Heart left ventricle (tissue), 16 donors: ENCODE data around the gene PCSK1N. TPM values are rescaled to one million over a fixed set of nuclear protein-coding genes. Genes with fewer than 3 reads are reported as not detected.

Source experiments
- ATAC-seq, 4 donors: fragments of 200-7000 bp; cut with Tn5 transposase; one replicate each; pipeline ENCODE4 v1.9.1; 2020 to 2022; ENCODE audit warnings: moderate library complexity in 4 of 4, mild to moderate bottlenecking in 3 of 4, moderate number of reproducible peaks in 1 of 4
- DNase-seq, 5 donors: peaks; one replicate each; pipeline ENCODE4 v3.0.0-alpha.2; 2020
- H3K27ac ChIP-seq, 12 donors: fragments of 200-600 bp; sonication (generic) in 4 of 12; one replicate each; pipeline versions ENCODE4 v1.5.0 to v1.8.0; 2016 to 2022; ENCODE audit warnings: mild to moderate bottlenecking in 2 of 12
- H3K27me3 ChIP-seq, 9 donors: fragments of 200-600 bp; sonication (generic) in 2 of 9; one replicate each; pipeline versions ENCODE4 v1.5.1 to v1.8.0; 2016 to 2022; ENCODE audit warnings: mild to moderate bottlenecking in 3 of 9
- H3K36me3 ChIP-seq, 9 donors: fragments of 200-600 bp; sonication (generic) in 2 of 9; one replicate each; pipeline versions ENCODE4 v1.5.0 to v1.8.0; 2018 to 2022; ENCODE audit warnings: mild to moderate bottlenecking in 2 of 9
- H3K4me1 ChIP-seq, 12 donors: fragments of 200-600 bp; sonication (generic) in 4 of 12; one replicate each; pipeline versions ENCODE4 v1.5.0 to v1.8.0; 2016 to 2022; ENCODE audit warnings: mild to moderate bottlenecking in 3 of 12
- H3K4me3 ChIP-seq, 12 donors: fragments of 200-600 bp; sonication (generic) in 4 of 12; one replicate each; pipeline versions ENCODE4 v1.5.0 to v1.8.0; 2017 to 2022; ENCODE audit warnings: mild to moderate bottlenecking in 9 of 12, moderate library complexity in 4 of 12
- H3K9me3 ChIP-seq, 12 donors: fragments of 200-600 bp; sonication (generic) in 4 of 12; one replicate each; pipeline versions ENCODE4 v1.5.0 to v1.8.0; 2016 to 2022; ENCODE audit warnings: mild to moderate bottlenecking in 1 of 12
- POLR2A ChIP-seq, 2 donors: fragments of 450-650 bp; IDR thresholded peaks; one replicate each; pipeline ENCODE4 v1.6.1; 2017; ENCODE audit warnings: antibody characterized with exemption in 2 of 2, mild to moderate bottlenecking in 2 of 2, moderate library complexity in 2 of 2
- WGBS, 4 donors: extraction: QIAGEN DNeasy Blood & Tissue Kit in 2 of 4; methylation state at CpG; one replicate each; pipeline versions ENCODE4 v1.1.5 to v1.1.7; 2013 to 2018; 5-methylcytosine and 5-hydroxymethylcytosine counted together
- intact Hi-C, 10 donors: fragments of 100-400 bp; cut with DNase I; formaldehyde crosslinking; loops; one replicate each; pipeline versions ENCODE4 v1.11.1 to v1.14.2; 2022
- polyA plus RNA-seq, 2 donors: library from polyadenylated mRNA; stranded (reverse); fragments of 200-250 nt; gene quantifications; one replicate each; pipeline ENCODE4 v1.2.3, GENCODE V29; 2013
- total RNA-seq, 9 donors: library from RNA; depleted of rRNA in 2 of 9; stranded (reverse); fragments of >200 nt in 2 of 9; fragmentation: NEBNext Ultra II Directional in 3 of 9; extraction: Animal tissue kit (Norgen Biotek cat#: 25700) in 3 of 9; gene quantifications; one replicate each; pipeline versions ENCODE4 v1.1.0 to v1.2.4, GENCODE V29; 2016 to 2023
- TF ChIP-seq, protein P1 (sequence below), 12 donors: fragments of 200-600 bp; sonication (generic) in 4 of 12; IDR thresholded peaks; one replicate each; pipeline versions ENCODE4 v1.5.0 to v1.8.0; 2018 to 2022; ENCODE audit warnings: antibody characterized with exemption in 12 of 12, mild to moderate bottlenecking in 5 of 12
- donor health status: ischemic (EF 13 %, LVEDD 7.1; RV severe dilation, severe dysfunction).
- donor health status: healthy with polysubstance abuse.
- donor health status: DM: no; HTN: yes; CAD: no.
- donor health status: DM: no; HTN: no; CAD: no.
- donor health status: ischemic (EF 25% LVEDD 6.9; RV normal size, moderate dysfunction).
- donor health status: ischemic (EF 25% LVEDD 5.7; RV mildly dilated, moderate dysfunction).
- donor health status: healthy.
- donor health status: DM: yes; HTN: yes; CAD: no.
- donor health status: ischemic (EF 35%, LVEDD 5.7; RV mildly dilated, moderate dysfunction).
- donor health status: nonischemic (EF 11% LVEDD 7.7; RV severe dilation, severe dysfunction).
- donor health status: DM: yes; HTN: yes; CAD: no.
- donor health status: PGD.
- donor health status: ischemic (EF 29% LVEDD 5.4; RV normal size, mild dysfunction).
- donor health status: nonischemic (EF 23%, LVEDD 6.1; RV moderate dilation, normal function).

The PCSK1N gene
- total and polyA plus RNA-seq, 11 donors: 0.67 to 3.9 (median 1.1) TPM; not detected in 8

DNA sequence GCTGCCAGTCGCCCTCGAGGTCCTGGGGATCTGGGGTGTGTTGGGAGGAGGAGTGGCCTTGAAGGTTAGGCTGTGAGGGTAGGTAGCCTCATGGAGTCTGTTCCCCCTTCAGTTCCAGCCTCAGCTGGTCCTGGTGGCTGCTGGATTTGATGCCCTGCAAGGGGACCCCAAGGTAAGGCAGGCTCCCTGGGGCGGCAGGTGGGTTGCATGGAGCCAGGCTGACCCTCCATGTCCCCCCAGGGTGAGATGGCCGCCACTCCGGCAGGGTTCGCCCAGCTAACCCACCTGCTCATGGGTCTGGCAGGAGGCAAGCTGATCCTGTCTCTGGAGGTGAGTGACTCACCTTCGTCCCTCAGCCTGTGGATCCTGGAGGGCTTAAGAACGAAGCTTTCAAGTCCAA lies 20.7 kb downstream of the PCSK1N start:
- ATAC-seq (no peak), DNase-seq (no peak)
- peaks cover 0 to 4% (median 0%) of the 10 kb centered on the region in 9 donors for H3K27me3 ChIP-seq
- peaks cover 0 to 63% (median 36%) of the 10 kb centered on the region in 9 donors for H3K36me3 ChIP-seq
- H3K27ac ChIP-seq: no peak overlapping the region
- intact Hi-C loops: no loop called here
- no peaks in the 10 kb centered on the region for H3K4me1 ChIP-seq
- H3K9me3 ChIP-seq: no peaks in the 10 kb centered on the region
- no peak overlapping the region for H3K4me3 ChIP-seq
- WGBS, 4 donors: 82 to 94% (median 89%) methylated on average over 2 to 8 of the region's 8 CpGs
- no peak for TF ChIP-seq POLR2A (IDR thresholded peaks at IDR 0.05)
- TF ChIP-seq, protein P1, sequence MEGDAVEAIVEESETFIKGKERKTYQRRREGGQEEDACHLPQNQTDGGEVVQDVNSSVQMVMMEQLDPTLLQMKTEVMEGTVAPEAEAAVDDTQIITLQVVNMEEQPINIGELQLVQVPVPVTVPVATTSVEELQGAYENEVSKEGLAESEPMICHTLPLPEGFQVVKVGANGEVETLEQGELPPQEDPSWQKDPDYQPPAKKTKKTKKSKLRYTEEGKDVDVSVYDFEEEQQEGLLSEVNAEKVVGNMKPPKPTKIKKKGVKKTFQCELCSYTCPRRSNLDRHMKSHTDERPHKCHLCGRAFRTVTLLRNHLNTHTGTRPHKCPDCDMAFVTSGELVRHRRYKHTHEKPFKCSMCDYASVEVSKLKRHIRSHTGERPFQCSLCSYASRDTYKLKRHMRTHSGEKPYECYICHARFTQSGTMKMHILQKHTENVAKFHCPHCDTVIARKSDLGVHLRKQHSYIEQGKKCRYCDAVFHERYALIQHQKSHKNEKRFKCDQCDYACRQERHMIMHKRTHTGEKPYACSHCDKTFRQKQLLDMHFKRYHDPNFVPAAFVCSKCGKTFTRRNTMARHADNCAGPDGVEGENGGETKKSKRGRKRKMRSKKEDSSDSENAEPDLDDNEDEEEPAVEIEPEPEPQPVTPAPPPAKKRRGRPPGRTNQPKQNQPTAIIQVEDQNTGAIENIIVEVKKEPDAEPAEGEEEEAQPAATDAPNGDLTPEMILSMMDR (IDR thresholded peaks at IDR 0.05): no peak

DNA sequence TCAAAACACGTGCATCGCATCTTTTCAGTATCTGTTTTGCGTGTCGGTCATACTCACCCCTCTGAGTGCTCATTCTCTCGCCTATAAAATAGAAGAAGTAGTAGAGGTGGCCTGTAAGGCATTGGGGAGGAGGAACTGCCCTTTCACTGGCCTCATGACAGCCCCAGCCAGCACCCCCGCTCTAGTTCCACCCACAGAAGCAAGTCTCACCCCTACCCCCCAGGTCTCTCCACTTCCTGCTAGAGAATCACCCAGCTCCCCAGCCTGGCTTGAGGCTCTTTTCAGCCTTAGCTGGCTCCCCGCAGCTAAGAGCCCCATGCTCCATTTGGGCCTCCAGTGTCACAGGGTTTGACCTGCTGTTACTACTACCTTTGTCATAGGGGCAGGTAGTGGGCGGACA lies 21.8 kb downstream of the PCSK1N start:
- DNase-seq: no peak
- H3K4me3 ChIP-seq: no peak overlapping the region
- no peaks in the 10 kb centered on the region for H3K4me1 ChIP-seq
- intact Hi-C loops: no loop called here
- ATAC-seq: no peak
- H3K27ac ChIP-seq: no peak overlapping the region
- H3K9me3 ChIP-seq: no peaks in the 10 kb centered on the region
- H3K36me3 ChIP-seq: peaks cover 0 to 63% (median 36%) of the 10 kb centered on the region in 9 donors
- no peak for TF ChIP-seq POLR2A (IDR thresholded peaks at IDR 0.05)
- TF ChIP-seq, protein P1 (IDR thresholded peaks at IDR 0.05): no peak
- 88 to 96% (median 94%) methylated on average over 8 of the region's 8 CpGs for WGBS, 4 donors
- H3K27me3 ChIP-seq: peaks cover 0 to 4% (median 0%) of the 10 kb centered on the region in 9 donors

DNA sequence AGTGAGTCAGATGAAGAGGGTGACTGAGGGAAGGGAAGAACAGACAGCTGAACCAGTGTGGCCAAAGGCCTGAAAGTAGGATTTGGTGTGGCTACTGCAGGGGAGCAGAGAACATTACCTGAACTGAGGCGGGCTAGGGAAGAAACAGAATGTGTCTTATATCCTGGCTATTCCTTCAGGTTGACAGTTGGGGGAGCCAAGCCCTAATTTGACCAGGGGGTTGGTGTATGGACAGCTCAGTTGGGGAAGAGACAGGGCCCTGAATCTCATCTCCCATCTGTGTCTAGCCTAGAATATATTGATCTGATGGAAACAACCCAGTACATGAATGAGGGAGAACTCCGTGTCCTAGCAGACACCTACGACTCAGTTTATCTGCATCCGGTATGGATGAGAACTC lies 29.3 kb downstream of the PCSK1N start:
- peaks cover 0 to 7% (median 0%) of the 10 kb centered on the region in 12 donors for H3K4me1 ChIP-seq
- WGBS, 4 donors: 78 to 95% (median 93%) methylated on average over 4 of the region's 4 CpGs
- TF ChIP-seq, protein P1 (IDR thresholded peaks at IDR 0.05): no peak
- no peak for TF ChIP-seq POLR2A (IDR thresholded peaks at IDR 0.05)
- intact Hi-C loops: loop anchor here in 5 of 10 donors (10.0 kb wide), 5 partner anchors 71 to 161 kb away; partner anchors contain the start of genes PQBP1 (in 3 of the 5), TIMM17B (in 3 of the 5), PIM2 (in 1 of the 5) and SLC35A2 (in 1 of the 5)
- no peak for DNase-seq
- no peak overlapping the region for H3K27ac ChIP-seq
- no peak overlapping the region for H3K4me3 ChIP-seq
- peaks cover 0 to 54% (median 10%) of the 10 kb centered on the region in 9 donors for H3K36me3 ChIP-seq
- no peak for ATAC-seq
- peaks cover 0 to 4% (median 0%) of the 10 kb centered on the region in 9 donors for H3K27me3 ChIP-seq
- no peaks in the 10 kb centered on the region for H3K9me3 ChIP-seq

- peaks cover 0 to 12% (median 3%) of the 10 kb centered on the region in 12 donors for H3K4me1 ChIP-seq
- 43 to 68% (median 54%) methylated on average over 4 of the region's 4 CpGs for WGBS, 4 donors
- peak overlapping the region in 10 of 12 donors; percentile 91 to 99 (median 93) for H3K27ac ChIP-seq
- TF ChIP-seq, protein P1 (IDR thresholded peaks at IDR 0.05): no peak
- TF ChIP-seq POLR2A (IDR thresholded peaks at IDR 0.05): no peak
- intact Hi-C loops: loop anchor here in 9 of 10 donors (1.0 to 10.0 kb wide), 11 partner anchors 66 to 266 kb away; partner anchors contain the start of genes SUV39H1 (in 5 of the 9), PQBP1 (in 3 of the 9), TIMM17B (in 3 of the 9) and PIM2 (in 1 of the 9)
- no peak for DNase-seq
- H3K4me3 ChIP-seq: peak overlapping the region in 10 of 12 donors; percentile 33 to 93 (median 66)
- H3K9me3 ChIP-seq: no peaks in the 10 kb centered on the region
- H3K36me3 ChIP-seq: peaks cover 0 to 27% (median 4%) of the 10 kb centered on the region in 9 donors
- H3K27me3 ChIP-seq: no peaks in the 10 kb centered on the region
- ATAC-seq: no peak
These were observed 32.6 kb downstream of the PCSK1N start for GRCh38 chrX:48802905-48803200.
